Stomach (tissue), 4 donors: ENCODE results near the gene GSTO2.

Experiments
- CTCF ChIP-seq, 7 experiments: fragments of 450-650 bp in 4 of 7; fragments of 200-600 bp in 3 of 7; sonication (generic) in 3 of 7; IDR thresholded peaks; one replicate each; pipeline ENCODE4 v1.5.1; 2016 to 2019; ENCODE audit warnings: antibody characterized with exemption in 7 of 7, control low read depth in 2 of 7, mild to moderate bottlenecking in 1 of 7
- POLR2A ChIP-seq, 4 donors: fragments of 450-650 bp; IDR thresholded peaks; one replicate each; pipeline ENCODE4 v1.6.1; 2016; ENCODE audit warnings: antibody characterized with exemption in 4 of 4, control low read depth in 2 of 4, mild to moderate bottlenecking in 1 of 4, moderate library complexity in 1 of 4

GRCh38 chr10:104332243-104333031 is 63.5 kb downstream of the GSTO2 start:
- no peak for TF ChIP-seq CTCF (IDR thresholded peaks at IDR 0.05)
- TF ChIP-seq POLR2A (IDR thresholded peaks at IDR 0.05), result no peak
